GM19025 (cell line): ENCODE results near the gene FOXJ1.
A peak's percentile ranks its signal among the peaks of the same experiment; 100 is the strongest.

ENCODE experiments used
- ATAC-seq: cut with Tn5 transposase; IDR thresholded peaks from one replicate; pipeline ENCODE4 v1.9.1; 2021; ENCODE audit warnings: mild to moderate bottlenecking, low read depth, moderate library complexity; ENCODE audit not compliant: unreplicated experiment

FOXJ1 gene

GRCh38 chr17:76142585-76143041 lies 1.6 kb upstream of the FOXJ1 start:
- ATAC-seq = no peak

- ATAC-seq = no peak
Measured at GRCh38 chr17:76142039-76142584, 1.1 kb upstream of the FOXJ1 start.

GRCh38 chr17:76140661-76141211 lies 309 bp downstream of the FOXJ1 start:
- ATAC-seq = peak; percentile 25

- ATAC-seq = no peak
Measured at GRCh38 chr17:76139801-76140660, 1.0 kb downstream of the FOXJ1 start.

GRCh38 chr17:76138896-76139752 lies 1.9 kb downstream of the FOXJ1 start:
- no peak for ATAC-seq

GRCh38 chr17:76138234-76138895 lies 2.7 kb downstream of the FOXJ1 start:
- no peak for ATAC-seq

- ATAC-seq = no peak
Measured at GRCh38 chr17:76137351-76138233, 3.5 kb downstream of the FOXJ1 start.

GRCh38 chr17:76137001-76137350 lies 4.1 kb downstream of the FOXJ1 start:
- ATAC-seq = no peak

- no peak for ATAC-seq
Measured at GRCh38 chr17:76136276-76137000, 4.6 kb downstream of the FOXJ1 start.

GRCh38 chr17:76135810-76136188 lies 5.2 kb downstream of the FOXJ1 start:
- no peak for ATAC-seq

- ATAC-seq = no peak
Measured at GRCh38 chr17:76134911-76135809, 5.9 kb downstream of the FOXJ1 start.

- no peak for ATAC-seq
Measured at GRCh38 chr17:76132574-76133338, 8.3 kb downstream of the FOXJ1 start.

- no peak for ATAC-seq
Measured at GRCh38 chr17:76131692-76132573, 9.1 kb downstream of the FOXJ1 start.

- ATAC-seq = no peak
Measured at GRCh38 chr17:76131051-76131691, 9.9 kb downstream of the FOXJ1 start.

- ATAC-seq = no peak
Measured at GRCh38 chr17:76130473-76130872, 10.6 kb downstream of the FOXJ1 start.

GRCh38 chr17:76125922-76126321 lies 15.1 kb downstream of the FOXJ1 start:
- no peak for ATAC-seq
